HepG2 (cell line): ENCODE results near the gene SH3GLB2. TPM values are rescaled to one million over a fixed set of nuclear protein-coding genes. Genes with fewer than 3 reads are reported as not detected.

Source experiments
- ATAC-seq: fragments of 200-7000 bp; cut with Tn5 transposase; 3 replicates; pipeline ENCODE4 v1.9.1; 2020; ENCODE audit warnings: mild to moderate bottlenecking, moderate library complexity
- BruUV-seq: library from RNA; stranded (reverse); fragments of 400-500 nt; replicated peaks from 2 replicates; lab custom pipeline; 2021; lab: Mats Ljungman, UMichigan
- CTCF ChIA-PET: fragments of 300-600 bp; formaldehyde crosslinking; extraction: SDS; loops from one replicate; lab custom pipeline; 2021; ENCODE audit warnings: low total read pairs, inconsistent platforms, low intra/inter-chr PET ratio; lab: Yijun Ruan, JAX
- POLR2A ChIA-PET: fragments of 350-600 bp; sonication (Branson Sonifier 250); formaldehyde crosslinking; loops from one replicate; lab custom pipeline; 2020; ENCODE audit warnings: antibody characterized with exemption, inconsistent platforms; lab: Yijun Ruan, JAX
- DNase-seq: peaks from one replicate; pipeline ENCODE4 v3.0.0-alpha.2; 2015; ENCODE audit warnings: low spot score
- FAIRE-seq: peaks from 3 replicates; lab custom pipeline; 2011; peaks lifted over from hg19 to GRCh38; lab: Jason Lieb, UNC
- H2AFZ ChIP-seq: one replicate; pipeline ENCODE4 v1.6.1; 2011; ENCODE audit warnings: low read length, inconsistent platforms
- H3K27ac ChIP-seq: fragments of 300-600 bp; 3 replicates; pipeline ENCODE4 v1.8.0; 2011; ENCODE audit warnings: mixed run types, mild to moderate bottlenecking, mixed read lengths, low read length, inconsistent platforms; ENCODE audit not compliant: insufficient read depth; ENCODE audit errors: extremely low read length
- H3K27me3 ChIP-seq, 2 experiments: fragments of 200-600 bp in 1 of 2; 2 replicates in 1 of 2; 3 replicates in 1 of 2; pipeline versions ENCODE4 v1.6.0 to v1.8.0; 2011; ENCODE audit warnings: low read length in 2 of 2, mild to moderate bottlenecking in 2 of 2, moderate library complexity in 2 of 2, inconsistent platforms in 1 of 2; ENCODE audit not compliant: insufficient read depth in 2 of 2, control insufficient read depth in 1 of 2
- H3K36me3 ChIP-seq, 2 experiments: fragments of 200-600 bp in 1 of 2; replicated peaks in 1 of 2; 2 replicates in 1 of 2; 3 replicates in 1 of 2; pipeline versions ENCODE4 v1.5.1 to v1.8.0; 2011; ENCODE audit warnings: low read length in 2 of 2, inconsistent platforms in 1 of 2; ENCODE audit not compliant: insufficient read depth in 2 of 2, control insufficient read depth in 1 of 2
- H3K4me1 ChIP-seq: 2 replicates; pipeline ENCODE4 v1.5.1; 2012; ENCODE audit warnings: low read length, inconsistent platforms; ENCODE audit not compliant: insufficient read depth
- H3K4me2 ChIP-seq: 2 replicates; pipeline ENCODE4 v1.6.0; 2011; ENCODE audit warnings: low read depth, low read length, inconsistent platforms
- H3K4me3 ChIP-seq, 3 experiments: fragments of 200-600 bp in 1 of 3; sonication (generic), shearing (Covaris generic) in 1 of 3; replicated peaks in 1 of 3; 2 replicates each; pipeline ENCODE4 v1.5.1; 2011 to 2016; ENCODE audit warnings: low read length in 3 of 3, inconsistent platforms in 2 of 3, low read depth in 2 of 3, mild to moderate bottlenecking in 2 of 3, control low read depth in 1 of 3, mixed read lengths in 1 of 3; ENCODE audit not compliant: insufficient read depth in 1 of 3
- H3K79me2 ChIP-seq: one replicate; pipeline ENCODE4 v1.6.1; 2011; ENCODE audit warnings: low read length, inconsistent platforms; ENCODE audit not compliant: insufficient read depth
- H3K9ac ChIP-seq: 2 replicates; pipeline ENCODE4 v1.6.0; 2011; ENCODE audit warnings: mild to moderate bottlenecking, low read depth, low read length, inconsistent platforms; ENCODE audit not compliant: insufficient read depth
- H3K9me3 ChIP-seq: 2 replicates; pipeline ENCODE4 v1.5.1; 2012; ENCODE audit warnings: mild to moderate bottlenecking, low read length
- H4K20me1 ChIP-seq: 2 replicates; pipeline ENCODE4 v1.6.0; 2011; ENCODE audit warnings: inconsistent platforms, mild to moderate bottlenecking, low read length, moderate library complexity; ENCODE audit not compliant: insufficient read depth
- HHEX ChIP-seq: IDR thresholded peaks from 2 replicates; pipeline ENCODE4 v1.6.1; 2016; ENCODE audit warnings: control low read depth
- MIER3 ChIP-seq: IDR thresholded peaks from 2 replicates; pipeline ENCODE4 v1.6.1; 2016; ENCODE audit warnings: missing compliant biosample characterization, borderline replicate concordance
- NFE2L1 ChIP-seq: sonication (generic); formaldehyde crosslinking; IDR thresholded peaks from 2 replicates; pipeline ENCODE4 v1.4.0; 2020; ENCODE audit warnings: missing genetic modification reagents, mild to moderate bottlenecking, borderline replicate concordance
- PITX1 ChIP-seq: sonication (generic); formaldehyde crosslinking; IDR thresholded peaks from 2 replicates; pipeline ENCODE4 v1.5.1; 2020; ENCODE audit warnings: mild to moderate bottlenecking, missing genetic modification reagents
- REPIN1 ChIP-seq: sonication (generic); formaldehyde crosslinking; IDR thresholded peaks from 2 replicates; pipeline ENCODE4 v1.8.0; 2022; ENCODE audit warnings: missing genetic modification reagents, low read depth, mild to moderate bottlenecking, borderline replicate concordance
- ZNF24 ChIP-seq: fragments of 450-650 bp; IDR thresholded peaks from 2 replicates; pipeline ENCODE4 v1.6.1; 2017; ENCODE audit warnings: antibody characterized with exemption, mild to moderate bottlenecking
- ZNF34 ChIP-seq: sonication (generic); formaldehyde crosslinking; IDR thresholded peaks from 2 replicates; pipeline ENCODE4 v1.4.0; 2020; ENCODE audit warnings: mild to moderate bottlenecking, missing genetic modification reagents, borderline replicate concordance
- ZNF674 ChIP-seq: sonication (generic); formaldehyde crosslinking; IDR thresholded peaks from 2 replicates; pipeline ENCODE4 v1.5.0; 2020; ENCODE audit warnings: low read depth, mild to moderate bottlenecking, missing genetic modification reagents
- WGBS: methylation state at CpG from one replicate; pipeline ENCODE4 v1.1.6; 2017; ENCODE audit warnings: low lambda C conversion rate; 5-methylcytosine and 5-hydroxymethylcytosine counted together
- in situ Hi-C: cut with HindIII; loops from 2 replicates; pipeline ENCODE4 v1.10.0; 2017; ENCODE audit warnings: low pct_unique_long_range_greater_than_20kb; ENCODE audit not compliant: extremely low pct_ligation_motif_present
- intact Hi-C: fragments of 100-400 bp; cut with micrococcal nuclease; formaldehyde crosslinking; loops from one replicate; pipeline ENCODE4 v1.10.0; 2022; ENCODE audit not compliant: unreplicated experiment
- polyA plus RNA-seq, 8 experiments: library from polyadenylated mRNA; depleted of rRNA in 3 of 8; stranded (reverse) in 7 of 8; unstranded in 1 of 8; fragments of >200 nt; fragmentation: Illumina TruSeq in 4 of 8; extraction: Trizol in 4 of 8; gene quantifications; 2 replicates each; pipeline versions ENCODE4 v1.2.1 to v1.2.3, GENCODE V29; 2011 to 2016; ENCODE audit warnings: low read depth in 4 of 8, missing spikeins in 1 of 8, mixed read lengths in 1 of 8; ENCODE audit not compliant: insufficient read depth in 1 of 8
- total RNA-seq, 5 experiments: library from RNA; depleted of rRNA; stranded (reverse); fragments of >200 nt; fragmentation: Illumina TruSeq; extraction: Trizol; gene quantifications; 2 replicates each; pipeline ENCODE4 v1.2.3, GENCODE V29; 2016; ENCODE audit warnings: low read depth in 1 of 5
- TF ChIP-seq, protein P1 (sequence below): IDR thresholded peaks from 2 replicates; pipeline ENCODE4 v1.6.1; 2016; ENCODE audit warnings: missing biosample characterization, missing genetic modification reagents, low read depth
- TF ChIP-seq, protein P2 (sequence below): sonication (generic); formaldehyde crosslinking; IDR thresholded peaks from 2 replicates; pipeline ENCODE4 v1.5.0; 2020; ENCODE audit warnings: missing genetic modification reagents
- TF ChIP-seq, protein P3 (sequence below): sonication (generic); formaldehyde crosslinking; IDR thresholded peaks from 2 replicates; pipeline ENCODE4 v1.5.0; 2020; ENCODE audit warnings: mild to moderate bottlenecking, missing genetic modification reagents
- TF ChIP-seq, protein P4 (sequence below): sonication (generic); formaldehyde crosslinking; IDR thresholded peaks from 2 replicates; pipeline ENCODE4 v1.5.0; 2020; ENCODE audit warnings: missing genetic modification reagents
- TF ChIP-seq, protein P5 (sequence below): sonication (generic); formaldehyde crosslinking; IDR thresholded peaks from 2 replicates; pipeline ENCODE4 v1.4.0; 2020; ENCODE audit warnings: missing genetic modification reagents, borderline replicate concordance

SH3GLB2 gene
- total and polyA plus RNA-seq, 2 of the 13 experiments (the other 11 are each of a cell fraction or from before 2014, with no cell fraction given) = 24.0 to 40.6 TPM

DNA sequence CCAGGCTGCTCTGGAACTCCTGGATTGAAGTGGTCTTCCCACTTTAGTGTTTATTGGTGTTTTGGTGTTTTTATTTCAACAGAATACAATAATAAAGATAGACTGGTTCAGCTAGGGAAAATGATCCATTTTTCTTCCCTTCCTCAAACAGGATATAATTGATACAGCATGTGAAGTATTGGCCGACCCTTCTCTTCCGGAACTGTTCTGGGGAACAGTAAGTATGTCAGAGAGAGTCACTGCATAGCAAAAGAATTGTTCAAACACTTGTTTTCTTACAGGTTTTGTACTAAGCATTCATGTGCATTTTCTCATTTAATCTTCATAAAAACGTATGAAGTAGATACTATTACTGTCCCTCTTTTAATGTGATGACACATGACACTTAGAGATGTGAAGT lies 49.0 kb downstream of the SH3GLB2 start:
- DNase-seq (no peak), FAIRE-seq (no peak), ATAC-seq (no peak)
- in situ Hi-C loops (no loop called here), intact Hi-C loops (no loop called here)
- Histone ChIP-seq H3K4me2 (no peak overlapping the region), H3K9me3 (no peaks in the 10 kb centered on the region), H4K20me1 (no peaks in the 10 kb centered on the region), H3K9ac (no peak overlapping the region), H3K4me1 (no peaks in the 10 kb centered on the region), H3K36me3 (peaks cover 22 to 80% of the 10 kb centered on the region in 2 experiments), H2AFZ (no peak overlapping the region), H3K27me3 (no peaks in the 10 kb centered on the region), H3K79me2 (no peaks in the 10 kb centered on the region), H3K4me3 (no peak overlapping the region), H3K27ac (no peak overlapping the region)
- ChIA-PET CTCF (no interaction called here), POLR2A (no interaction called here)
- no TSS peak for BruUV-seq
- WGBS = 97% methylated on average over 3 of the region's 3 CpGs
- TF ChIP-seq, protein P1, sequence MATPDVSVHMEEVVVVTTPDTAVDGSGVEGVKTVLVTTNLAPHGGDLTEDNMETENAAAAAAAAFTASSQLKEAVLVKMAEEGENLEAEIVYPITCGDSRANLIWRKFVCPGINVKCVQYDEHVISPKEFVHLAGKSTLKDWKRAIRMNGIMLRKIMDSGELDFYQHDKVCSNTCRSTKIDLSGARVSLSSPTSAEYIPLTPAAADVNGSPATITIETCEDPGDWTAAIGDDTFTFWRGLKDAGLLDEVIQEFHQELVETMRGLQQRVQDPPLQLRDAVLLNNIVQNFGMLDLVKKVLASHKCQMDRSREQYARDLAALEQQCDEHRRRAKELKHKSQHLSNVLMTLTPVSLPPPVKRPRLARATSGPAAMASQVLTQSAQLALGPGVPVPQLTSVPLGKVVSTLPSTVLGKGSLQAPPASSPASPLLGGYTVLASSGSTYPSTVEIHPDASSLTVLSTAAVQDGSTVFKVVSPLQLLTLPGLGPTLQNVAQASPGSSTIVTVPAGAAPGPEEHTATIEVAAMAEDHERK = no peak
- no peak for TF ChIP-seq NFE2L1 (CRISPR knock-in tag)
- no peak for TF ChIP-seq HHEX (CRISPR knock-in tag)
- TF ChIP-seq, protein P2, sequence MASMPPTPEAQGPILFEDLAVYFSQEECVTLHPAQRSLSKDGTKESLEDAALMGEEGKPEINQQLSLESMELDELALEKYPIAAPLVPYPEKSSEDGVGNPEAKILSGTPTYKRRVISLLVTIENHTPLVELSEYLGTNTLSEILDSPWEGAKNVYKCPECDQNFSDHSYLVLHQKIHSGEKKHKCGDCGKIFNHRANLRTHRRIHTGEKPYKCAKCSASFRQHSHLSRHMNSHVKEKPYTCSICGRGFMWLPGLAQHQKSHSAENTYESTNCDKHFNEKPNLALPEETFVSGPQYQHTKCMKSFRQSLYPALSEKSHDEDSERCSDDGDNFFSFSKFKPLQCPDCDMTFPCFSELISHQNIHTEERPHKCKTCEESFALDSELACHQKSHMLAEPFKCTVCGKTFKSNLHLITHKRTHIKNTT = no peak
- TF ChIP-seq PITX1 = no peak
- TF ChIP-seq, protein P3, sequence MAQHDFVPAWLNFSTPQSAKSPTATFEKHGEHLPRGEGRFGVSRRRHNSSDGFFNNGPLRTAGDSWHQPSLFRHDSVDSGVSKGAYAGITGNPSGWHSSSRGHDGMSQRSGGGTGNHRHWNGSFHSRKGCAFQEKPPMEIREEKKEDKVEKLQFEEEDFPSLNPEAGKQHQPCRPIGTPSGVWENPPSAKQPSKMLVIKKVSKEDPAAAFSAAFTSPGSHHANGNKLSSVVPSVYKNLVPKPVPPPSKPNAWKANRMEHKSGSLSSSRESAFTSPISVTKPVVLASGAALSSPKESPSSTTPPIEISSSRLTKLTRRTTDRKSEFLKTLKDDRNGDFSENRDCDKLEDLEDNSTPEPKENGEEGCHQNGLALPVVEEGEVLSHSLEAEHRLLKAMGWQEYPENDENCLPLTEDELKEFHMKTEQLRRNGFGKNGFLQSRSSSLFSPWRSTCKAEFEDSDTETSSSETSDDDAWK (CRISPR knock-in tag) = no peak
- TF ChIP-seq, protein P4, sequence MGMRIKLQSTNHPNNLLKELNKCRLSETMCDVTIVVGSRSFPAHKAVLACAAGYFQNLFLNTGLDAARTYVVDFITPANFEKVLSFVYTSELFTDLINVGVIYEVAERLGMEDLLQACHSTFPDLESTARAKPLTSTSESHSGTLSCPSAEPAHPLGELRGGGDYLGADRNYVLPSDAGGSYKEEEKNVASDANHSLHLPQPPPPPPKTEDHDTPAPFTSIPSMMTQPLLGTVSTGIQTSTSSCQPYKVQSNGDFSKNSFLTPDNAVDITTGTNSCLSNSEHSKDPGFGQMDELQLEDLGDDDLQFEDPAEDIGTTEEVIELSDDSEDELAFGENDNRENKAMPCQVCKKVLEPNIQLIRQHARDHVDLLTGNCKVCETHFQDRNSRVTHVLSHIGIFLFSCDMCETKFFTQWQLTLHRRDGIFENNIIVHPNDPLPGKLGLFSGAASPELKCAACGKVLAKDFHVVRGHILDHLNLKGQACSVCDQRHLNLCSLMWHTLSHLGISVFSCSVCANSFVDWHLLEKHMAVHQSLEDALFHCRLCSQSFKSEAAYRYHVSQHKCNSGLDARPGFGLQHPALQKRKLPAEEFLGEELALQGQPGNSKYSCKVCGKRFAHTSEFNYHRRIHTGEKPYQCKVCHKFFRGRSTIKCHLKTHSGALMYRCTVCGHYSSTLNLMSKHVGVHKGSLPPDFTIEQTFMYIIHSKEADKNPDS = no peak
- TF ChIP-seq ZNF24 = no peak
- TF ChIP-seq ZNF674 (CRISPR knock-in tag) = no peak
- no peak for TF ChIP-seq REPIN1 (CRISPR knock-in tag)
- TF ChIP-seq ZNF34 (CRISPR knock-in tag) = no peak
- TF ChIP-seq, protein P5, sequence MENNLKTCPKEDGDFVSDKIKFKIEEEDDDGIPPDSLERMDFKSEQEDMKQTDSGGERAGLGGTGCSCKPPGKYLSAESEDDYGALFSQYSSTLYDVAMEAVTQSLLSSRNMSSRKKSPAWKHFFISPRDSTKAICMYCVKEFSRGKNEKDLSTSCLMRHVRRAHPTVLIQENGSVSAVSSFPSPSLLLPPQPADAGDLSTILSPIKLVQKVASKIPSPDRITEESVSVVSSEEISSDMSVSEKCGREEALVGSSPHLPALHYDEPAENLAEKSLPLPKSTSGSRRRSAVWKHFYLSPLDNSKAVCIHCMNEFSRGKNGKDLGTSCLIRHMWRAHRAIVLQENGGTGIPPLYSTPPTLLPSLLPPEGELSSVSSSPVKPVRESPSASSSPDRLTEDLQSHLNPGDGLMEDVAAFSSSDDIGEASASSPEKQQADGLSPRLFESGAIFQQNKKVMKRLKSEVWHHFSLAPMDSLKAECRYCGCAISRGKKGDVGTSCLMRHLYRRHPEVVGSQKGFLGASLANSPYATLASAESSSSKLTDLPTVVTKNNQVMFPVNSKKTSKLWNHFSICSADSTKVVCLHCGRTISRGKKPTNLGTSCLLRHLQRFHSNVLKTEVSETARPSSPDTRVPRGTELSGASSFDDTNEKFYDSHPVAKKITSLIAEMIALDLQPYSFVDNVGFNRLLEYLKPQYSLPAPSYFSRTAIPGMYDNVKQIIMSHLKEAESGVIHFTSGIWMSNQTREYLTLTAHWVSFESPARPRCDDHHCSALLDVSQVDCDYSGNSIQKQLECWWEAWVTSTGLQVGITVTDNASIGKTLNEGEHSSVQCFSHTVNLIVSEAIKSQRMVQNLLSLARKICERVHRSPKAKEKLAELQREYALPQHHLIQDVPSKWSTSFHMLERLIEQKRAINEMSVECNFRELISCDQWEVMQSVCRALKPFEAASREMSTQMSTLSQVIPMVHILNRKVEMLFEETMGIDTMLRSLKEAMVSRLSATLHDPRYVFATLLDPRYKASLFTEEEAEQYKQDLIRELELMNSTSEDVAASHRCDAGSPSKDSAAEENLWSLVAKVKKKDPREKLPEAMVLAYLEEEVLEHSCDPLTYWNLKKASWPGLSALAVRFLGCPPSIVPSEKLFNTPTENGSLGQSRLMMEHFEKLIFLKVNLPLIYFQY (CRISPR knock-in tag) = no peak
- TF ChIP-seq MIER3 (CRISPR knock-in tag) = no peak
